Thoracic aorta (tissue), 2 donors: Measurements from ENCODE around the gene FAM120A. TPM values are rescaled to one million over a fixed set of nuclear protein-coding genes. Genes with fewer than 3 reads are reported as not detected.

Experiments used
- ATAC-seq: fragments of 150-250 bp; one replicate; pipeline ENCODE4 v1.8.0; 2017; ENCODE audit warnings: low read depth; ENCODE audit not compliant: insufficient number of reproducible peaks, low FRiP score
- DNase-seq: peaks from one replicate; pipeline ENCODE4 v3.0.0-alpha.2; 2020; ENCODE audit warnings: low spot score
- H3K27ac ChIP-seq, 2 donors: fragments of 200-600 bp; sonication (generic); 1 replicate in 1 of 2; 2 replicates in 1 of 2; pipeline ENCODE4 v1.5.1; 2016; ENCODE audit warnings: mild to moderate bottlenecking in 2 of 2, moderate library complexity in 2 of 2
- H3K27me3 ChIP-seq: fragments of 200-600 bp; sonication (generic); replicated peaks from 2 replicates; pipeline ENCODE4 v1.6.0; 2016; ENCODE audit warnings: mild to moderate bottlenecking; ENCODE audit not compliant: insufficient read depth
- H3K36me3 ChIP-seq: fragments of 200-600 bp; sonication (generic); one replicate; pipeline ENCODE4 v1.5.1; 2016
- H3K4me1 ChIP-seq, 2 donors: fragments of 200-600 bp; sonication (generic); 1 replicate in 1 of 2; 2 replicates in 1 of 2; pipeline versions ENCODE4 v1.5.1 to v1.6.0; 2016; ENCODE audit warnings: low read depth in 2 of 2, mild to moderate bottlenecking in 1 of 2; ENCODE audit not compliant: control insufficient read depth in 1 of 2
- H3K4me3 ChIP-seq: fragments of 200-600 bp; sonication (generic); 2 replicates; pipeline ENCODE4 v1.5.1; 2016; ENCODE audit warnings: mild to moderate bottlenecking
- H3K9me3 ChIP-seq: fragments of 200-600 bp; sonication (generic); 2 replicates; pipeline ENCODE4 v1.5.1; 2016
- CTCF ChIP-seq: fragments of 200-600 bp; sonication (generic); IDR thresholded peaks from one replicate; pipeline ENCODE4 v1.5.1; 2019; ENCODE audit warnings: antibody characterized with exemption
- total RNA-seq, 2 donors: library from RNA; depleted of rRNA; stranded (reverse); fragments of >200 nt; gene quantifications; one replicate each; pipeline versions ENCODE4 v1.1.0 to v1.2.3, GENCODE V29; 2016

The FAM120A gene
- total RNA-seq, 2 donors from 2014 or later: 65.3 to 87.8 TPM

- Histone ChIP-seq H3K9me3 (no peaks in the 10 kb centered on the region), H3K27ac (no peak overlapping the region), H3K36me3 (no peaks in the 10 kb centered on the region), H3K4me1 (no peaks in the 10 kb centered on the region), H3K27me3 (no peaks in the 10 kb centered on the region), H3K4me3 (no peak overlapping the region)
- ATAC-seq (no peak), DNase-seq (no peak)
- no peak for TF ChIP-seq CTCF
Measured at GRCh38 chr9:93476924-93477323, 25.4 kb downstream of the FAM120A start.

GRCh38 chr9:93477397-93477796 lies 25.9 kb downstream of the FAM120A start:
- no peak for ATAC-seq
- TF ChIP-seq CTCF: no peak
- H3K9me3 ChIP-seq: no peaks in the 10 kb centered on the region
- no peaks in the 10 kb centered on the region for H3K27me3 ChIP-seq
- H3K27ac ChIP-seq: no peak overlapping the region
- no peaks in the 10 kb centered on the region for H3K4me1 ChIP-seq
- DNase-seq: no peak
- H3K36me3 ChIP-seq: peaks cover under 1% of the 10 kb centered on the region
- H3K4me3 ChIP-seq: no peak overlapping the region

GRCh38 chr9:93479726-93480125 lies 28.2 kb downstream of the FAM120A start:
- TF ChIP-seq CTCF: no peak
- no peak overlapping the region for H3K4me3 ChIP-seq
- no peak for DNase-seq
- no peaks in the 10 kb centered on the region for H3K9me3 ChIP-seq
- no peaks in the 10 kb centered on the region for H3K27me3 ChIP-seq
- ATAC-seq: no peak
- H3K27ac ChIP-seq: no peak overlapping the region
- H3K4me1 ChIP-seq: no peaks in the 10 kb centered on the region
- peaks cover 3% of the 10 kb centered on the region for H3K36me3 ChIP-seq

GRCh38 chr9:93480262-93480661 lies 28.8 kb downstream of the FAM120A start:
- H3K36me3 ChIP-seq: peaks cover 3% of the 10 kb centered on the region
- H3K27me3 ChIP-seq: no peaks in the 10 kb centered on the region
- H3K4me3 ChIP-seq: no peak overlapping the region
- H3K9me3 ChIP-seq: no peaks in the 10 kb centered on the region
- H3K4me1 ChIP-seq: no peaks in the 10 kb centered on the region
- ATAC-seq: no peak
- TF ChIP-seq CTCF: no peak
- DNase-seq: no peak
- no peak overlapping the region for H3K27ac ChIP-seq

- no peaks in the 10 kb centered on the region for H3K27me3 ChIP-seq
- no peak overlapping the region for H3K4me3 ChIP-seq
- peaks cover 3% of the 10 kb centered on the region for H3K36me3 ChIP-seq
- H3K4me1 ChIP-seq: peaks cover 0 to under 1% of the 10 kb centered on the region in 2 donors
- H3K9me3 ChIP-seq: no peaks in the 10 kb centered on the region
- DNase-seq (no peak), ATAC-seq (no peak)
- H3K27ac ChIP-seq: no peak overlapping the region
- TF ChIP-seq CTCF: no peak
Measured at GRCh38 chr9:93480728-93481324, 29.3 kb downstream of the FAM120A start.
